Uterus (tissue), 4 donors: ENCODE data around the gene KLK12. TPM values are rescaled to one million over a fixed set of nuclear protein-coding genes. Genes with fewer than 3 reads are reported as not detected.
"Not testable (repeated sequence)": the region's sequence is repeated elsewhere in the genome, so short reads cannot be mapped to it uniquely, and the experiment has no call there.

ENCODE experiments used
- DNase-seq, 2 donors: peaks; one replicate each; pipeline ENCODE4 v3.0.0-alpha.2; 2019 to 2020
- H3K27ac ChIP-seq, 2 donors: fragments of 200-600 bp; sonication (generic); 1 replicate in 1 of 2; 2 replicates in 1 of 2; pipeline ENCODE4 v1.5.1; 2016 to 2018
- H3K27me3 ChIP-seq, 2 donors: fragments of 200-600 bp; sonication (generic); one replicate each; pipeline ENCODE4 v1.5.1; 2018 to 2019; ENCODE audit warnings: control low read depth in 1 of 2
- H3K36me3 ChIP-seq, 2 donors: fragments of 200-600 bp; sonication (generic); one replicate each; pipeline ENCODE4 v1.5.1; 2019; ENCODE audit warnings: control low read depth in 1 of 2
- H3K4me1 ChIP-seq, 2 donors: fragments of 200-600 bp; sonication (generic); one replicate each; pipeline ENCODE4 v1.5.1; 2018 to 2019; ENCODE audit warnings: control low read depth in 1 of 2
- H3K4me3 ChIP-seq, 2 donors: fragments of 200-600 bp; sonication (generic); 1 replicate in 1 of 2; 2 replicates in 1 of 2; pipeline ENCODE4 v1.5.1; 2018 to 2019; ENCODE audit warnings: mild to moderate bottlenecking in 1 of 2
- H3K9me3 ChIP-seq, 2 donors: fragments of 200-600 bp; sonication (generic); one replicate each; pipeline ENCODE4 v1.5.1; 2019; ENCODE audit warnings: control low read depth in 1 of 2
- POLR2A ChIP-seq, 2 donors: fragments of 450-650 bp; IDR thresholded peaks; one replicate each; pipeline ENCODE4 v1.6.1; 2016; ENCODE audit warnings: antibody characterized with exemption in 2 of 2, mild to moderate bottlenecking in 1 of 2, moderate library complexity in 1 of 2
- intact Hi-C: fragments of 100-400 bp; cut with DNase I; formaldehyde crosslinking; loops from one replicate; pipeline ENCODE4 v1.15.1; 2023; ENCODE audit warnings: low total_unique reads
- total RNA-seq, 4 donors: library from RNA; depleted of rRNA in 3 of 4; stranded (reverse); fragments of >200 nt in 3 of 4; gene quantifications; one replicate each; pipeline versions ENCODE4 v1.1.0 to v1.2.4, GENCODE V29; 2014 to 2023
- TF ChIP-seq, protein P1 (sequence below), 4 experiments: fragments of 200-600 bp in 2 of 4; fragments of 450-650 bp in 2 of 4; sonication (generic) in 2 of 4; IDR thresholded peaks; one replicate each; pipeline ENCODE4 v1.5.1; 2016 to 2019; ENCODE audit warnings: antibody characterized with exemption in 4 of 4, mild to moderate bottlenecking in 2 of 4, moderate library complexity in 1 of 4
- donor health status: DM: yes; HTN: yes; CAD: no.

Gene KLK12
- total RNA-seq, 4 donors from 2014 or later = not detected

DNA sequence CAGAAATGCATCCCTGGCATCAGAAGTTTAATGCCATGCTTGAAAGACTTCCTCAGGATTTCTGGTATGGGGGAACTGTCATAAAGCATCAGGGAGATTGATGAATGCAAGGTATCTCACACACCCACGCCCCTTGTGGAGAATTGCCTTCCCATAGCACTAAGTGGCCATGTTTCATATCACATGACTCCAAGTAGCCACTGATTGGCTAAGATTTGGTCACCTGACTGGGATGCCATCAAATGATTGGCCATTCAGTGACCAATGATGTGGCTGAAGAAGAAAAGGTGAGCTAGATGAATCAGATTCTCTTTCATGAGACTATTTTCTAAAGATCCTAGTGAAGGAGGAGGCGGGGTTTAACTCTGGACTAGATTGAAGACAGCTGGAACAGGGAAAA lies 40.7 kb downstream of the KLK12 start:
- H3K4me1 ChIP-seq = no peaks in the 10 kb centered on the region
- intact Hi-C loops = no loop called here
- no peak overlapping the region for H3K27ac ChIP-seq
- DNase-seq = no peak
- TF ChIP-seq POLR2A (IDR thresholded peaks at IDR 0.05) = no peak
- TF ChIP-seq, protein P1, sequence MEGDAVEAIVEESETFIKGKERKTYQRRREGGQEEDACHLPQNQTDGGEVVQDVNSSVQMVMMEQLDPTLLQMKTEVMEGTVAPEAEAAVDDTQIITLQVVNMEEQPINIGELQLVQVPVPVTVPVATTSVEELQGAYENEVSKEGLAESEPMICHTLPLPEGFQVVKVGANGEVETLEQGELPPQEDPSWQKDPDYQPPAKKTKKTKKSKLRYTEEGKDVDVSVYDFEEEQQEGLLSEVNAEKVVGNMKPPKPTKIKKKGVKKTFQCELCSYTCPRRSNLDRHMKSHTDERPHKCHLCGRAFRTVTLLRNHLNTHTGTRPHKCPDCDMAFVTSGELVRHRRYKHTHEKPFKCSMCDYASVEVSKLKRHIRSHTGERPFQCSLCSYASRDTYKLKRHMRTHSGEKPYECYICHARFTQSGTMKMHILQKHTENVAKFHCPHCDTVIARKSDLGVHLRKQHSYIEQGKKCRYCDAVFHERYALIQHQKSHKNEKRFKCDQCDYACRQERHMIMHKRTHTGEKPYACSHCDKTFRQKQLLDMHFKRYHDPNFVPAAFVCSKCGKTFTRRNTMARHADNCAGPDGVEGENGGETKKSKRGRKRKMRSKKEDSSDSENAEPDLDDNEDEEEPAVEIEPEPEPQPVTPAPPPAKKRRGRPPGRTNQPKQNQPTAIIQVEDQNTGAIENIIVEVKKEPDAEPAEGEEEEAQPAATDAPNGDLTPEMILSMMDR (IDR thresholded peaks at IDR 0.05) = no peak
- no peak overlapping the region for H3K4me3 ChIP-seq
- no peaks in the 10 kb centered on the region for H3K27me3 ChIP-seq
- H3K9me3 ChIP-seq = no peaks in the 10 kb centered on the region
- H3K36me3 ChIP-seq = no peaks in the 10 kb centered on the region

DNA sequence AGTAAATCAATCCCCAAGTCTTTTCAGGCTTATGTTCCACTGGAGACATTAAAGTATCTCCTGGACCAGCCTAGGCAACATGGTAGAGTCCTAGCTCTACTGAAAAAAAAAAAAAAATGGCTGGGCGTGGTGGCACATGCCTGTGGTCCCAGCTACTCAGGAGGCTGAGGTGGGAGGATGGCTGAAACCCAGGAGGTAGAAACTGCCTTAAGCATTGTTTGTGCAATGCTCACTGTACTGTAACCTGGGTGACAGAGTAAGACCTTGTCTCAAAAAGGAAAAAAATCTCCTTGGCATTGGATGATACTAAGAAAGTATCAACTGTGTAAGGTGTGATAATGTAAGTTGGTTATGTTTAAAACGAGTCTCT lies 42.2 kb downstream of the KLK12 start:
- no peak for TF ChIP-seq POLR2A (IDR thresholded peaks at IDR 0.05)
- TF ChIP-seq, protein P1 (IDR thresholded peaks at IDR 0.05) = no peak
- Histone ChIP-seq H3K9me3 (no peaks in the 10 kb centered on the region), H3K4me3 (no peak overlapping the region), H3K4me1 (no peaks in the 10 kb centered on the region), H3K27ac (no peak overlapping the region), H3K27me3 (no peaks in the 10 kb centered on the region), H3K36me3 (no peaks in the 10 kb centered on the region)
- intact Hi-C loops = no loop called here
- DNase-seq = no peak

GRCh38 chr19:50984416-50984815 lies 50.4 kb downstream of the KLK12 start:
- H3K4me1 ChIP-seq, H3K27me3 ChIP-seq, H3K4me3 ChIP-seq, H3K27ac ChIP-seq, DNase-seq, H3K9me3 ChIP-seq, H3K36me3 ChIP-seq, intact Hi-C loops: not testable (repeated sequence)

- no peak for DNase-seq
- H3K27me3 ChIP-seq = peaks cover 0 to 4% of the 10 kb centered on the region in 2 donors
- no peaks in the 10 kb centered on the region for H3K36me3 ChIP-seq
- intact Hi-C loops = no loop called here
- no peaks in the 10 kb centered on the region for H3K4me1 ChIP-seq
- no peak for TF ChIP-seq POLR2A (IDR thresholded peaks at IDR 0.05)
- TF ChIP-seq, protein P1 (IDR thresholded peaks at IDR 0.05) = no peak
- no peaks in the 10 kb centered on the region for H3K9me3 ChIP-seq
- H3K27ac ChIP-seq = no peak within 1 kb of the TSS
- H3K4me3 ChIP-seq = no peak within 1 kb of the TSS
Measured at GRCh38 chr19:50983625-50984292, 51.0 kb downstream of the KLK12 start, which contains the start of gene KLK7. TSS of gene KLK7 (minus strand) at chr19:50983917. CDS start at chr19:50982399, 1,518 bp downstream.

- no peak for DNase-seq
- TF ChIP-seq POLR2A (IDR thresholded peaks at IDR 0.05) = no peak
- H3K9me3 ChIP-seq = no peaks in the 10 kb centered on the region
- no peaks in the 10 kb centered on the region for H3K36me3 ChIP-seq
- no peak overlapping the region for H3K27ac ChIP-seq
- intact Hi-C loops = no loop called here
- no peak overlapping the region for H3K4me3 ChIP-seq
- H3K27me3 ChIP-seq = peaks cover 0 to 4% of the 10 kb centered on the region in 2 donors
- no peaks in the 10 kb centered on the region for H3K4me1 ChIP-seq
Measured at GRCh38 chr19:50982186-50982585, 52.6 kb downstream of the KLK12 start.

DNA sequence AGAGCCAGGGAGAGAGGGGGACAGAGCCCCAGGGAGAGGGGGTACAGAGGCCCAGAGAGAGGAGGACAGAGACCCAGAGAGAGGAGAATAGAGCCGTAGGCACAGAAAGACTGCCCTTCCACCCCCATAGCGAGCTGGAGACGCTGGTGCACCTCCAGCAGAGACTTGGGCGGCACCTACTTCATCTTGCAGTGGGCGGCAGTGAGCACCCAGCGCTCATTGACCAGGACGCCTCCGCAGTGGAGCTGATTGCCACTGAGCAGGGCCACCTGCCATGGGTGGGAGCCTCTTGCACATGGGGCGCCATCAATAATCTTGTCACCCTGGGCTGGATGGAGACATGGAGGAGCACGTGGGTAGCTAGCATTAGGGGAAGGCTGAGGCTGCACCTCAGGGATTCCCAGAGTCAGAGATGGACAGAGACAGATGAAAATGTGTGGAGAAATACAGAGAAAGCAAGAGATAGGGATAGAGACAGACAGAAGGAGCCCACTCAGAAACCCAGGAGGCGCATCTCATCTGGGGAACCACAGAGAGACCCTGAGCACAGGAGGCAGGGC lies 53.1 kb downstream of the KLK12 start:
- no peaks in the 10 kb centered on the region for H3K36me3 ChIP-seq
- no peaks in the 10 kb centered on the region for H3K4me1 ChIP-seq
- DNase-seq = no peak
- H3K4me3 ChIP-seq = no peak overlapping the region
- peaks cover 0 to 4% of the 10 kb centered on the region in 2 donors for H3K27me3 ChIP-seq
- intact Hi-C loops = no loop called here
- no peak for TF ChIP-seq POLR2A (IDR thresholded peaks at IDR 0.05)
- TF ChIP-seq, protein P1 (IDR thresholded peaks at IDR 0.05) = no peak
- H3K9me3 ChIP-seq = no peaks in the 10 kb centered on the region
- no peak overlapping the region for H3K27ac ChIP-seq
